ENCODE data around the gene TAC3.

- TF ChIP-seq CTCF (conservative IDR thresholded peaks at IDR 0.05; ENCODE audit: low read length) (no peak), EZH2phosphoT487 (IDR thresholded peaks at IDR 0.05; ENCODE audit: borderline replicate concordance, low read depth, low read length) (no peak)
Measured at GRCh38 chr12:57039016-57039798, 22.9 kb upstream of the TAC3 start.

Measured in OCI-LY7 (cell line).